ENCODE data around the gene LY6G6D.
"Not testable (repeated sequence)": the region's sequence is repeated elsewhere in the genome, so short reads cannot be mapped to it uniquely, and the experiment has no call there.

Gene LY6G6D

DNA sequence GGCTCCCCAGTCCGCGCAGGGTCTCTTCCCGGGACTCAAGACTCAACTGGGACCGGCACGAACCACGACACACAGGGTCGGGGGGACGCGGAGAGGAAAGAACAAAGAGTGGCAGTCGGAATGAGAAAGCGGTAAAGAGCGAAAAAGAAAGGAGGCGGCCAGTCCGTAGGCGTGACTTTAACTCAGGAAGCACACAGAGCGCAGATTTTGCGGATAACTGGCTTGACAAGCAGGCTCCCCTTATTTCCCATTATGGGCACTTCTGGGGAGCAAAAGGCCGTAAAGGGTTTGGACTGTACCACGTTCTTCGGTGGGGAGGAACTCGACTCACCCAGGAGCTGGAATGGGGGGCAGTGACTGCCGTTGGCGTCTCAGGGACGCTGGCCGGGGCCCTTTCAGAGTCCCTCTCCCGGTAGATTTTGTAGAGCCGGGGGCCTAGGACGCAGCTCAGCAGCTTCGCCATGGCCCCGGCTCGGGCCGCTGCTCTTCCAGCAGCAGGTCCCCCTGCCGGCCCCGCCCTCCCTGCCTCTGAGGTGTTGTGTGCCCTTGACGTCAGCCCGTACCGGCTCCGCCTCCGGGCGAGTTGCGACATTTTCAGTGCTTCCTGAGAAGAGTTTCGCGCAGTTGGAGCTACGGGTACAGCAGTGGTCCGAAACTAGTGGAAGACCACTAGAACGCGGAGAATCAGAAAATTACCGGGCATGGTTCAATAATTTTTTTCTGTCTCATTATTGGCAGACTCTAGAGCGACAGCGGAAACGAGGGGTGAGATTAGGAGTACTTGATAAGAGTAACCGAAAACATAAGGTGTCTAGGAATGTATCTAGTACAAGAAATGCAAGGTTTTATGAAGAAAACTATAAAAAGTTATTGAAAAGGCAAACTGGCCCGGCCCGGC is 12.1 kb upstream of the LY6G6D start, which contains the start of gene ABHD16A:
TSS of gene ABHD16A (minus strand) at position 506 of the 898 bp plus-strand sequence. CDS start at position 463, 43 bp downstream.
- H3K4me3 ChIP-seq (ENCODE audit: insufficient read length, low read depth) = peak within 1 kb of the TSS; percentile 87
- DNase-seq (ENCODE audit: low read depth, low spot score) = peak; percentile 95
- peak within 1 kb of the TSS; percentile 93 for H3K9ac ChIP-seq (ENCODE audit: insufficient read length, low read depth)
- no peaks in the 10 kb centered on the region for H3K27me3 ChIP-seq (ENCODE audit: insufficient read depth, insufficient read length)
- H3K36me3 ChIP-seq (ENCODE audit: insufficient read depth, insufficient read length, low read length) = peaks cover 27% of the 10 kb centered on the region
- TF ChIP-seq ZNF274 (IDR thresholded peaks at IDR 0.05; ENCODE audit: low read depth, low read length) (no peak), YY1 (IDR thresholded peaks at IDR 0.05; ENCODE audit: insufficient read depth, insufficient read length) (no peak), SUZ12 (IDR thresholded peaks at IDR 0.05; ENCODE audit: extremely low read depth, insufficient read depth, insufficient read length) (no peak)
- H3K4me1 ChIP-seq (ENCODE audit: insufficient read depth, insufficient read length) = peaks cover 5% of the 10 kb centered on the region
- H3K9me3 ChIP-seq (ENCODE audit: insufficient read depth, low read length) = no peaks in the 10 kb centered on the region

- Histone ChIP-seq H3K4me3 (ENCODE audit: insufficient read length, low read depth) (no peak overlapping the region), H3K9me3 (ENCODE audit: insufficient read depth, low read length) (no peaks in the 10 kb centered on the region), H3K27me3 (ENCODE audit: insufficient read depth, insufficient read length) (no peaks in the 10 kb centered on the region), H3K36me3 (ENCODE audit: insufficient read depth, insufficient read length, low read length) (peaks cover 10% of the 10 kb centered on the region), H3K9ac (ENCODE audit: insufficient read length, low read depth) (no peak overlapping the region), H3K4me1 (ENCODE audit: insufficient read depth, insufficient read length) (peaks cover 5% of the 10 kb centered on the region)
- DNase-seq (ENCODE audit: low read depth, low spot score) = no peak
- TF ChIP-seq YY1 (IDR thresholded peaks at IDR 0.05; ENCODE audit: insufficient read depth, insufficient read length) (no peak), SUZ12 (IDR thresholded peaks at IDR 0.05; ENCODE audit: extremely low read depth, insufficient read depth, insufficient read length) (no peak), ZNF274 (IDR thresholded peaks at IDR 0.05; ENCODE audit: low read depth, low read length) (no peak)
Measured at GRCh38 chr6:31705931-31706330, 9.2 kb upstream of the LY6G6D start.

DNA sequence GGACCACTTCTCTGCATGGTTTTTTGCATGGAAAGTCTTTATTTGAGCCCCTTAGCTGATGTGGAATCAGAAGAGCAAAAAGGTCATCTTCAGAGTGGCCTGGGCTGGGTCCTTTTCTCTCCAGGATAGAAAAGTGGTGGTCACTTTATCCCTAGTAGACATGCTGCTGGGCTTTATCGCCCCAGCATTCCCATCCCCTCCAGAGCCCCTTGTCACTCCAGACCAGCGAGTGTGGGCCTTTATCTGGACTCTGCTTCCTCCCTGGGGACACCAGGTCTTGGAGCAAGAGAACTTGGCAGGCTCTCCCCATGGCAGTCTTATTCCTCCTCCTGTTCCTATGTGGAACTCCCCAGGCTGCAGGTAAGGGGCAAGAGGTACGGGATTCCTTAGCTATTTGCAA is 8.5 kb upstream of the LY6G6D start, which contains the start of gene LY6G6F:
TSS of gene LY6G6F (plus strand) at position 268 of the 400 bp plus-strand sequence. CDS start at position 309, 41 bp downstream.
- Histone ChIP-seq H3K27me3 (ENCODE audit: insufficient read depth, insufficient read length) (no peaks in the 10 kb centered on the region), H3K36me3 (ENCODE audit: insufficient read depth, insufficient read length, low read length) (peaks cover 4% of the 10 kb centered on the region), H3K9me3 (ENCODE audit: insufficient read depth, low read length) (no peaks in the 10 kb centered on the region), H3K4me1 (ENCODE audit: insufficient read depth, insufficient read length) (peaks cover 4% of the 10 kb centered on the region), H3K9ac (ENCODE audit: insufficient read length, low read depth) (no peak within 1 kb of the TSS), H3K4me3 (ENCODE audit: insufficient read length, low read depth) (no peak within 1 kb of the TSS)
- no peak for DNase-seq (ENCODE audit: low read depth, low spot score)
- no peak for TF ChIP-seq SUZ12 (IDR thresholded peaks at IDR 0.05; ENCODE audit: extremely low read depth, insufficient read depth, insufficient read length)
- no peak for TF ChIP-seq ZNF274 (IDR thresholded peaks at IDR 0.05; ENCODE audit: low read depth, low read length)
- TF ChIP-seq YY1 (IDR thresholded peaks at IDR 0.05; ENCODE audit: insufficient read depth, insufficient read length) = no peak

GRCh38 chr6:31707701-31708100 is 7.4 kb upstream of the LY6G6D start:
- H3K4me3 ChIP-seq (ENCODE audit: insufficient read length, low read depth) = no peak overlapping the region
- H3K9ac ChIP-seq (ENCODE audit: insufficient read length, low read depth) = no peak overlapping the region
- no peak for TF ChIP-seq ZNF274 (IDR thresholded peaks at IDR 0.05; ENCODE audit: low read depth, low read length)
- TF ChIP-seq SUZ12 (IDR thresholded peaks at IDR 0.05; ENCODE audit: extremely low read depth, insufficient read depth, insufficient read length) = no peak
- no peak for TF ChIP-seq YY1 (IDR thresholded peaks at IDR 0.05; ENCODE audit: insufficient read depth, insufficient read length)
- no peaks in the 10 kb centered on the region for H3K4me1 ChIP-seq (ENCODE audit: insufficient read depth, insufficient read length)
- no peak for DNase-seq (ENCODE audit: low read depth, low spot score)
- no peaks in the 10 kb centered on the region for H3K27me3 ChIP-seq (ENCODE audit: insufficient read depth, insufficient read length)
- no peaks in the 10 kb centered on the region for H3K36me3 ChIP-seq (ENCODE audit: insufficient read depth, insufficient read length, low read length)
- H3K9me3 ChIP-seq (ENCODE audit: insufficient read depth, low read length) = no peaks in the 10 kb centered on the region

DNA sequence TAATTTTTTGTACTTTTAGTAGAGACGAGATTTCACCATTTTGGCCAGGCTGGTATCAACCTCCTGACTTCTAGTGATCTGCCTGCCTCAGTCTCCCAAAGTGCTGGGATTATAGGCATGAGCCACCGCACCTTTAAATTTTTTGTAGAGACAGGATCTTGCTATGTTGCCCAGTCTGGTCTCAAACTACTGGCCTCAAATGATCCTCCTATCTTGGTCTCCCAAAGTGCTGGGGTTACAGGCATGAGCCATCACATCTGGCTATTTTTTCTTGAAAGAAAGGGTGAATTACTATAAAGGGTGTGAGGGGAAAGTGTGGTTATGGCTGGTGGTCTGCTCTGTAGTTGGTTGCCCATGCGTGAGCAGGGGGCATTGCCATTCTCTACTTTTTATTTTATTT is 6.9 kb upstream of the LY6G6D start:
- no peak overlapping the region for H3K4me3 ChIP-seq (ENCODE audit: insufficient read length, low read depth)
- H3K4me1 ChIP-seq (ENCODE audit: insufficient read depth, insufficient read length) = no peaks in the 10 kb centered on the region
- no peak overlapping the region for H3K9ac ChIP-seq (ENCODE audit: insufficient read length, low read depth)
- TF ChIP-seq SUZ12 (IDR thresholded peaks at IDR 0.05; ENCODE audit: extremely low read depth, insufficient read depth, insufficient read length) = no peak
- no peak for TF ChIP-seq YY1 (IDR thresholded peaks at IDR 0.05; ENCODE audit: insufficient read depth, insufficient read length)
- TF ChIP-seq ZNF274 (IDR thresholded peaks at IDR 0.05; ENCODE audit: low read depth, low read length) = no peak
- H3K27me3 ChIP-seq (ENCODE audit: insufficient read depth, insufficient read length) = no peaks in the 10 kb centered on the region
- H3K9me3 ChIP-seq (ENCODE audit: insufficient read depth, low read length) = no peaks in the 10 kb centered on the region
- DNase-seq (ENCODE audit: low read depth, low spot score) = no peak
- no peaks in the 10 kb centered on the region for H3K36me3 ChIP-seq (ENCODE audit: insufficient read depth, insufficient read length, low read length)

- not testable (repeated sequence) for H3K9me3 ChIP-seq (ENCODE audit: insufficient read depth, low read length); DNase-seq (ENCODE audit: low read depth, low spot score); H3K4me1 ChIP-seq (ENCODE audit: insufficient read depth, insufficient read length); H3K4me3 ChIP-seq (ENCODE audit: insufficient read length, low read depth); H3K27me3 ChIP-seq (ENCODE audit: insufficient read depth, insufficient read length); H3K36me3 ChIP-seq (ENCODE audit: insufficient read depth, insufficient read length, low read length); H3K9ac ChIP-seq (ENCODE audit: insufficient read length, low read depth)
Measured at GRCh38 chr6:31709157-31709556, 6.0 kb upstream of the LY6G6D start.

DNA sequence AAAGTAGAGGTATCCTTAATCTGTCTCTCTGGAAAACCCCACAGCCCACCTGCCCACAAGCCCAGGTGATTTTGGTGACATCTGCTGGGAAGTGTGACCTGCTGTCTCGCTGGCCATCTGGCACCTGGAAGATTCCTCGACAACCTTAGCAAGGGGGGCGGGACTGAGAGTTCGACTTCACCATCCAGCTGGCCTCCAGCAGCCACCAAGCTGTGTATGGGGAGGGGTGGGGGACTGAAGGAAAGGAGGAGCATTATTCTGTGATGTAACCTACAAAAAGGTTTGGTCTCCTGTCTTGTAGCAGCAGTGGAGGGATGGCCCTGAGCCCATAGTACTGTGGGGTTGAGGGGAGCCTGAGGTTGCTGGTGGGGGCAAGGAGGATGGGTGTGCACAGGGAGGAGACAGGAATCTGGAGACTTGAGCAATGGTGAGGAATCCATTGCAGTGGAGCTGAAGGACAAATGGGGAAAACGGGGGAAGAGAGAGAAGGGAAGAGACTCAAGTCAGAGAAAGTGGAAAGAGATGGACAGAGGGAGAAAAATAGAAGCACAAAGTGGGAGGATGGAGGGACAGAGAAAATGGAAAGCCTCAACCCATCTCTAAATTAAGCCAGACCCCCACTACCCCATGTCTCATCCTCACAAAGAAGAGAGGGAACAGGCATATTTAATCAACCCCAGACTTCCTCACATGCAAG is 4.5 kb upstream of the LY6G6D start:
- H3K4me1 ChIP-seq (ENCODE audit: insufficient read depth, insufficient read length) = peaks cover 6% of the 10 kb centered on the region
- no peak for DNase-seq (ENCODE audit: low read depth, low spot score)

More for the DNA sequence above, 4.5 kb upstream of the LY6G6D start:
- H3K36me3 ChIP-seq (ENCODE audit: insufficient read depth, insufficient read length, low read length) = no peaks in the 10 kb centered on the region
- H3K4me3 ChIP-seq (ENCODE audit: insufficient read length, low read depth) = no peak overlapping the region
- H3K9me3 ChIP-seq (ENCODE audit: insufficient read depth, low read length) = no peaks in the 10 kb centered on the region
- TF ChIP-seq YY1 (IDR thresholded peaks at IDR 0.05; ENCODE audit: insufficient read depth, insufficient read length) = no peak
- no peak for TF ChIP-seq ZNF274 (IDR thresholded peaks at IDR 0.05; ENCODE audit: low read depth, low read length)
- no peak for TF ChIP-seq SUZ12 (IDR thresholded peaks at IDR 0.05; ENCODE audit: extremely low read depth, insufficient read depth, insufficient read length)
- no peak overlapping the region for H3K9ac ChIP-seq (ENCODE audit: insufficient read length, low read depth)
- H3K27me3 ChIP-seq (ENCODE audit: insufficient read depth, insufficient read length) = no peaks in the 10 kb centered on the region

Data from NT2/D1 (cell line).